ENCODE results near the gene NPHP4.

Gene NPHP4

GRCh38 chr1:5992026-5992813, at the start of gene NPHP4:
Gene NPHP4, minus strand, starts transcription at chr1:5992425. Its CDS starts 6,136 bp downstream, at chr1:5986289.
- DNase-seq, result peak; percentile 98

- peak; percentile 32 for DNase-seq
Observed at GRCh38 chr1:6041432-6042062, 49.3 kb upstream of the NPHP4 start.

DNA sequence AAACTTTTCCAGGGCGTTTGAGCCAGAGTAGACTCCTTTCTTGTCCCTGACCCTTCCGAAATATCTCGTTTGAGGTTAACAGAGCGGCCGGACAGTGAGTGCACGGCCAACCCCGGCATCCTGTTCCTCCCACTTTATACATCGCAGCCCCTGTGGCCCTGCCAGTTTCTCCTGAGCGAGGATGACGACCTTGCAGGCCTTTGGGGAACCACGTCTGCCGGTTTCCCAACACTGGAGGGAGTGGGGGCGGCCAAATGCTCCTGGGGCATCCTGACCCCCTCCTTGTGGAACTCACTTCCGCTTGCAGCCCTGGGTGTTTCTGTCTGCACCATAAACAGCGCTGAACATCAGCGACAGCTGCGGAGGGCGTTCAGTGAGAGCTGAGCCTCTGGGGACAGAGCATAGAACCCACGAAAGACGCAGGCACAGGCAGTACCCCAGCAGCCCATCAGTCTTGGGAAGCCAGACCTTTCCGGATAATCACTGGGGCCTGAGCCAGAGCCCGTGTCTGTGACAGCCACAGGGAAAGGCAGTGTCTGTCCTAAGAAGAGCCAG, 48.7 kb upstream of the NPHP4 start:
- DNase-seq, result no peak

- DNase-seq, result no peak
Observed at GRCh38 chr1:6040444-6040843, 48.2 kb upstream of the NPHP4 start.

- no peak for DNase-seq
Observed at GRCh38 chr1:6039031-6039430, 46.8 kb upstream of the NPHP4 start.

DNA sequence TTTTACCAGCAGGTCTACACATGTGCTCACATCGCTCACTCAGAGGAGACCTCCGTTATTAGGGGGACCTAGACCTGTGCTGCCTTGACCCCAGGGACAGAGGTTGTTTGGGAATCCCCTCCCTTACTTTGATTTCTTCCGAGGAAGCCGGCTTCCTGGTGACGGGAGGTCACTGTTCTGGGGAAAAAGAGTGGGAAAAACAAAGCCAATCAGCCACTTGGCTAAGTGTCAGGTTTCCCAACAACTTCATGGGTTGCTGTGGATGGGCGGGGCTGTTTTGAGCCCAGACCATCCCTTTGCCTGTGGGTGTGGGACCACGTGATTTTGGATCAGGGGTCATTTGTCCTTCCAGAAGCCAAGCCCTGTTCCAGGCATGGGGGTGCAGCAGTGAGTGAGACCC, 46.4 kb upstream of the NPHP4 start:
- no peak for DNase-seq

- no peak for DNase-seq
Observed at GRCh38 chr1:6037338-6037762, 45.1 kb upstream of the NPHP4 start.

DNA sequence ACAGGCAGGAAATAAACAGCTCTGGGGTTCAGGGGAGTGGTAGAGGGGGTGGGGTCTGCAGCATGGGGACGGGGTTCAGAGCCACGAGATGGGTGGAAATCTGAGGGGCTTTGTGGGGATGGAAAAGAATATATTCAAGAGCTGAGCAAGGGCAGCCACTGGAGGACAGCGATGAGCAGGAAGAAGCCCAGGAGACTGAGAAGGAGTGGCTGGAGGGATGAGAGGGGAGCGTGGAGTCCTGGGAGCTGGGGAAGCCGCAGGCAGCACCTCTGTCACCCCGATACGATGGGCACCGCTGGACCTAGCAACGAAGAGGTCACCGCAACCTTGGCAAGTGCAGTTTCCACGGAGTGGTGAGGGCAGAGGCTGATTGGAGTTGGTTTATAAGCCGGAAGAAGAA, 43.5 kb upstream of the NPHP4 start:
- DNase-seq, result no peak

DNA sequence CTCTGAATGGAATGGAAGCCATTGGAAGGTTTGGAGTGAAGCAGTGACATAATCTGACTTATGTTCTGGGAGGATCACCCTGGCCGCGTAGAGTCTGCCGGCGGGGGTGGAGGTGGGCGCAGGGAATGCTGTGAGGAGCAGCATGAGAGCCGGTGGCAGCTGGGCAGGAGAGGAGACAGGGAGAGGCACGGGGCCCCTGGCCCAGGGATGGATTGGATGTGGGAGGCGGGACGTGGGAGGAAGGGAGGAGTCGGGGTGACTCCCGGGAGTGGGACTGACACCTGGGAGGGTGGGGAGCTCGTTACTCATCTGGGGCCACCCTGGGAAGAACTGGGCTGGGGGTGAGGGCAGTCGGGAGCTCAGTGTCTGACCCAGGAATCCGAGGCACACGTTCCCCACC, 43.1 kb upstream of the NPHP4 start:
- no peak for DNase-seq

DNA sequence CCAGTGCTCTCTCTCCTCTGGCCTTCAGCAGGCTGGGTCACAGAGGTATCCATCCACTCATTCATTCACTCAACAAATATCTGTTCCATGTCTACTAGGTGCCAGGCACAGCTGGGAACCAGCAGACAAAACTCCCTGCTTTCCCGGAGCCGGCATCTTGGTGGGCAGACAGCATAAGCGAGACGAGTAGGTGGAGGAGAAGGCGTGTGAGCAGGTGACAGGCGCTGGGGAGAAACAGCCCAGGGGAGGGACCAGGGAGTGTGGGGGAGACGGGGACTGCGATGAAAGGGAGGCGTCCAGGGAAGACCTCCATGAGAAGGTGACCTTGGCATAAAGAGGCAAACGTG, 42.5 kb upstream of the NPHP4 start:
- DNase-seq, result no peak

DNA sequence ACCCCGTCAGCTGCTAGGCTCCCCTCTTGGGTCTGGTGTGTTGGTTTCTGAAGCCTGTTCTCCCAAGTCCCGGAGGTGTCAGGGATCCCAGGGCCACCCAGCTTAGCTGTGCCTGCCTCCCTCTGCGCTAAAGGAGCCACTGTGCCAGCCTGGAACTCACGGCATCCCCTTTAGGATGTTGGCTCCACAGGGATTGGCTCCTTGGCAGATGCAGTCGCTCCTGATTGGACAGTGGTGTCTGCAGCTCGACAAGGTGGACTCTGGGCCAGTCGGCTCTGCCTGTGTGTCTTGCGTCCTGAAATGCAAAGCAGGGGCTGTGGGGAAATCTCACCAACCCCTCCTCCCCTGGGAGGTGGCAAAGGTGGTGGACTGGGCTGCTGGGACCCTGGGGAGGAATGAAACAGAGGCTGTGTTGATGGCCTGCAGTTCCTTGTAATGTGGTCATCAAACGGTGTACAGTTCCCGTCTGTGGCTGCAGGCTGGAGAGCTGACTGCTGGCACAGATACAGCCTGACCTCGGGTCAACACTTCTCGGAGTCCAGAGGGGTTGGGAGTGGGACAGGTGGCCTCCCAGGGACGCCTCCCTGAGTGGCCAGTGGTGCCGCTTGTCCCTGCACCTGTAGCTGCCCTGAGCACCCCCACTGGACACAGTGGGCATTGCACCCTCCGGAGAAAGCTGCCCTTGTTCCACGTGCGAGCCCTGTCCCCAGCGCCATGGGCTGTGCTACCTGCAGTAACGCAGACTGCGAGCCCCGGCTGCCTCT, 41.9 kb upstream of the NPHP4 start:
- DNase-seq, result peak; percentile 48

- no peak for DNase-seq
Observed at GRCh38 chr1:6033124-6033523, 40.9 kb upstream of the NPHP4 start.

- no peak for DNase-seq
Observed at GRCh38 chr1:6030547-6031261, 38.5 kb upstream of the NPHP4 start.

- DNase-seq, result no peak
Observed at GRCh38 chr1:6030132-6030531, 37.9 kb upstream of the NPHP4 start.

GRCh38 chr1:6029351-6029750, 37.1 kb upstream of the NPHP4 start:
- DNase-seq, result no peak

GRCh38 chr1:6028042-6028850, 36.0 kb upstream of the NPHP4 start:
- DNase-seq, result peak; percentile 59

DNA sequence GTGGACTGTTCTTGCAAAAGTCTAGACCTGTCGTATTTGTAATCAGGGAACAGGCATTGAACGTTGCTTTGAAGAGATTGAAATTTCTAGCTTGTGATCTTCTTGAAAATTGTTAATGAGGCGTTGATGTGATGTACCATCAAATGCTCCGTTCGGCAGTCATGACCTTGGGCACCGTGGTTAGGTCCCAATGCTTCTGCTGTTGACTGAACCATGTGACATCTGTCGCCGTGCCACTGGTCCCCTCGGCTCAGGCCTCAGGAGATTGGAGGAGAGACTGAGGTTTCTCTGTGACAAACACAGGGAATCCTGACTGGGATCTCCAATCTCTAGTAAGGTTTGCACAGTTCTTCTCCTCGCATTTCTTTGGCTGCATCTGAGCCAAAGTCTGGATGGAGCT, 35.4 kb upstream of the NPHP4 start:
- no peak for DNase-seq

DNA sequence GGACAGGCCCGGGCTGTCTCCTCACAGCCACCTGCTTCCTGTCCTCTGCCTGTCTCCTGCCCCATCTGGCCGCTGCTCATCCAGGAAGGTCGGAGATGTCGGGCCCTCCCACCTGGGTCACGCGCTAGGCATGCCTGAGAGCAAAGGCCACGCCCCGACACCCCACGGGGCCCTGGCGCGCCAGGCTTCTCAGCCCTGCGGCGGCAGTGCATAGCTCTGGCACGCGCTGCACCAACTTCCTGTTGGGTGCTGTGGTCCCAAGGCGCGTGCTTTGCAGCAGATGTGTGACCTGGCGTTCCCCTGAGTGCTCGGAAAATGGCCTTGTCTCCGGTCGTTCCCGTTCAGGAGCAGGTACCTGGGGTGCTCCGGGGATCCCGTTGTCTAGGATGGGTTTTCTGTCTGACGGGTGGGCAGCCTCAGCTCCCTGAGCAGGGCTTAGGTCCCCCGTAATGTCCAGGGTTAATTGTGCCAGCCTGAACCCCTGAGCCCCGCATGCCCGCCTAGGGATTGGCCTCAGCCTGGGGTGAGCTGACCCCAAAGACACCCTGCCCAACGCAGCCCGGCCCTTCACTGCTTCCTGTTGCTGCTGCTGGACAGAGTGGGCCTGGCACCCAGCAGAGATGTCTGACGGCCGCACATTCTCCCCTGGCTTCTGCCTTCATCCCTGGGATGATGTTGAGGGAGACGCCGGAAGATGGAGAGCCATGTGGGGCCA, 34.0 kb upstream of the NPHP4 start:
- DNase-seq, result peak; percentile 93

DNA sequence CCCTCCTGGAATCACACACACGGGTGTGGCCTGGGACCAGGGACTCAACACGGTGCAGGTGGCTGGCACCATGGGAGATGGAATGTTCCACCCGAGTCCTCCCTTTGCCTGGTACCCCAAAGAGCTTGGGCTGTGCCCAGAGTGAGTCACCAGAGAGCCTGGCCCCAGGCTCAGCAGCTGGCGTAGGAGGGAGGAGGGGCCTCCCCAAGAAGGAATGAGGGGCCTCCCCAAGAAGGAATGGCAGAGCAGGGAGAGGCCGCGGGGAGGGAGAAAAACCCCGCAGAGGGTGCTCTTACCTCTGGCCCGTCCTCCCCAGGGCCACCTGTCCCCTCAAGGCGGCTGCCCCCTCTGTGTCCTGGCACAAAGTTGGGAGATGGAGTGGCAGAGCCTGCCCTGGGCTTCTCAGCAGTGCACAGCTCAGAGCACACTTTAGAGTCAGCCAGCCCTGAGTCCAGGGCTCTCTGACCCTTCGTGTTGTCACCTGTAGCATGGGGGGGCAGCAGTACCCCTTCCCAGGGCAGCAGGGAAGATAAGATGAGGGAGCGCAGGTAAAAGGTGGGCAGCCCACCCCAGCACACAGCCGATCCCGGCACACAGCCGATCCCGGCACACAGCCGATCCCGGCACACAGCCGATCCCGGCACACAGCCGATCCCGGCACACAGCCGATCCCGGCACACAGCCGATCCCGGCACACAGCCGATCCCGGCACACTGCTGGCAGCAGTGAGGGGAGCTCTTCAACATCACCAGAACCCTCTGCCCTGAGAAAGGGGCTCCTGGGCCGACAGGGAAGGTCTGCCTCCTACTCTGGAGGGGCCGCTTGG, 33.3 kb upstream of the NPHP4 start:
- no peak for DNase-seq

DNA sequence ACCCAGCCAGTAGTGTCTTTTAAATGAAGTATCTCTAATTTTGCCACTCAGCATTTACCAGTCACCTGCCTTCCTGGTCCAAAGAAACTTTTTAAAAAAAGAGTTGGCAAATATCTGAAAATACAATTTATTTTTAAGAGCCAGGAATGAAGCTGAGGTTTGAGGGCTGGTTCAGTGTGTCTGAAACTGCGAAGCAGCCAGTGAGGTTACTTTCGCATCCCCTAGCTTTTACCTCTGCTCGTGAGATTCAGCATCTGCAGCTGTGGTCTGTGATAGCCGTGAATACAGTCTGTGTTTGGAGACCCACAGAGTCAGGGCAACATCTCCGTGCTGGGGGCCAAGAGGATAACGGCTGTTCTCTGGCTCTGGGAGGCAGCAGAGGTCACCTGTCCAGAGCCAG, 32.2 kb upstream of the NPHP4 start:
- DNase-seq, result no peak

Measured in activated CD8-positive, alpha-beta memory T cell treated with anti-CD3 and anti-CD28 coated beads, Interleukin-2, amount 50 U/mL, for 4 hours (primary cell).